Ovary (tissue), 9 donors: ENCODE results near the gene FGGY. TPM values are rescaled to one million over a fixed set of nuclear protein-coding genes. Genes with fewer than 3 reads are reported as not detected.

ENCODE experiments used
- DNase-seq, 5 donors: peaks; one replicate each; pipeline ENCODE4 v3.0.0-alpha.2; 2019 to 2020
- H3K27ac ChIP-seq, 2 donors: fragments of 200-600 bp; one replicate each; pipeline versions ENCODE4 v1.5.1 to v1.8.0; 2019 to 2022
- H3K27me3 ChIP-seq: fragments of 200-600 bp; one replicate; pipeline ENCODE4 v1.8.0; 2022
- H3K36me3 ChIP-seq: fragments of 200-600 bp; sonication (generic); one replicate; pipeline ENCODE4 v1.5.1; 2019
- H3K4me1 ChIP-seq: one replicate; pipeline ENCODE4 v1.8.1; 2013; ENCODE audit warnings: mild to moderate bottlenecking, moderate library complexity; ENCODE audit not compliant: insufficient read depth
- H3K4me3 ChIP-seq: fragments of 200-600 bp; sonication (generic); one replicate; pipeline ENCODE4 v1.5.1; 2017
- H3K9me3 ChIP-seq, 2 donors: fragments of 200-600 bp in 1 of 2; sonication (generic) in 1 of 2; one replicate each; pipeline versions ENCODE4 v1.5.1 to v1.8.1; 2013 to 2019; ENCODE audit warnings: mild to moderate bottlenecking in 1 of 2, moderate library complexity in 1 of 2
- EP300 ChIP-seq: sonication (generic); formaldehyde crosslinking; IDR thresholded peaks from one replicate; pipeline ENCODE4 v1.6.1; 2017; ENCODE audit warnings: antibody characterized with exemption
- POLR2A ChIP-seq: fragments of 450-650 bp; IDR thresholded peaks from one replicate; pipeline ENCODE4 v1.6.1; 2017; ENCODE audit warnings: antibody characterized with exemption, mild to moderate bottlenecking, moderate library complexity
- WGBS, 3 donors: extraction: QIAGEN DNeasy Blood & Tissue Kit in 1 of 3; methylation state at CpG; one replicate each; pipeline versions ENCODE4 v1.1.5 to v1.1.7; 2013 to 2017; 5-methylcytosine and 5-hydroxymethylcytosine counted together
- intact Hi-C, 4 donors: fragments of 100-400 bp; cut with DNase I; formaldehyde crosslinking; loops; one replicate each; pipeline versions ENCODE4 v1.11.0 to v1.15.1; 2022 to 2023
- polyA plus RNA-seq, 2 donors: library from polyadenylated mRNA; stranded (reverse); fragments of 200-250 nt in 1 of 2; fragments of 350-450 nt in 1 of 2; fragmentation: Illumina TruSeq in 1 of 2; extraction: RNeasy Lipid Tissue Mini Kit (QIAGEN cat#74804) in 1 of 2; gene quantifications; one replicate each; pipeline ENCODE4 v1.2.3, GENCODE V29; 2013 to 2014
- total RNA-seq, 7 donors: library from RNA; depleted of rRNA in 2 of 7; stranded (reverse); fragments of >200 nt in 2 of 7; fragmentation: NEBNext Ultra II Directional in 3 of 7; extraction: Animal tissue kit (Norgen Biotek cat#: 25700) in 3 of 7; gene quantifications; one replicate each; pipeline versions ENCODE4 v1.1.0 to v1.2.4, GENCODE V29; 2016 to 2023
- TF ChIP-seq, protein P1 (sequence below), 3 donors: fragments of 450-650 bp in 2 of 3; fragments of 200-600 bp in 1 of 3; IDR thresholded peaks; one replicate each; pipeline versions ENCODE4 v1.5.1 to v1.8.0; 2016 to 2022; ENCODE audit warnings: antibody characterized with exemption in 3 of 3, mild to moderate bottlenecking in 1 of 3
- donor health status: DM: no; HTN: no; CAD: no; lungs with moderate emphysema.
- donor health status: DM: no; HTN: no; CAD: no.
- donor health status: Bipolar disorder and iron deficiency.
- donor health status: DM: yes; HTN: yes; CAD: no.
- donor health status: DM: no; HTN: no; CAD: no.
- donor health status: DM: yes; HTN: yes; CAD: no.

Gene FGGY
- total and polyA plus RNA-seq, 9 donors: 7.9 to 62.0 (median 44.7) TPM

DNA sequence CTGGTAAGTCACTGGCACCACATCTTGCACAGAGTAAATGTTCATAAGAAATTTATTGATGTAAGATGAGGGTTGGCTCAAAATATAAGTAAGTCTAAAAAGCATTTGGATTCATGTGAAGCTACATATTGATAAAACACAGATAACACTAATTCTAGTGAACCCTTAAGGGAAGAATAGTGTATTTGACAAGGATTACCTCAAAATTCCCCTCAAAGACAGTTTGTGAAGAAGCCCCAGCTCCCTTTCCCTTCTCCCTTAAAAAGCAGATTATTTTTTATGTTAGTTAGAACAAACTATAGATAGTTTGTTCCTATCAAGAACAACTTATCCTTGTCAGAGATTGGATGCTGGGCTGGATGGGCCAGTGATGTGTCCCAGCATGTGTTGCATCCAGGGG lies 10.7 kb downstream of the FGGY start:
- TF ChIP-seq, protein P1, sequence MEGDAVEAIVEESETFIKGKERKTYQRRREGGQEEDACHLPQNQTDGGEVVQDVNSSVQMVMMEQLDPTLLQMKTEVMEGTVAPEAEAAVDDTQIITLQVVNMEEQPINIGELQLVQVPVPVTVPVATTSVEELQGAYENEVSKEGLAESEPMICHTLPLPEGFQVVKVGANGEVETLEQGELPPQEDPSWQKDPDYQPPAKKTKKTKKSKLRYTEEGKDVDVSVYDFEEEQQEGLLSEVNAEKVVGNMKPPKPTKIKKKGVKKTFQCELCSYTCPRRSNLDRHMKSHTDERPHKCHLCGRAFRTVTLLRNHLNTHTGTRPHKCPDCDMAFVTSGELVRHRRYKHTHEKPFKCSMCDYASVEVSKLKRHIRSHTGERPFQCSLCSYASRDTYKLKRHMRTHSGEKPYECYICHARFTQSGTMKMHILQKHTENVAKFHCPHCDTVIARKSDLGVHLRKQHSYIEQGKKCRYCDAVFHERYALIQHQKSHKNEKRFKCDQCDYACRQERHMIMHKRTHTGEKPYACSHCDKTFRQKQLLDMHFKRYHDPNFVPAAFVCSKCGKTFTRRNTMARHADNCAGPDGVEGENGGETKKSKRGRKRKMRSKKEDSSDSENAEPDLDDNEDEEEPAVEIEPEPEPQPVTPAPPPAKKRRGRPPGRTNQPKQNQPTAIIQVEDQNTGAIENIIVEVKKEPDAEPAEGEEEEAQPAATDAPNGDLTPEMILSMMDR (IDR thresholded peaks at IDR 0.05): no peak
- no peak for TF ChIP-seq EP300
- TF ChIP-seq POLR2A: no peak
- no peak overlapping the region for H3K27ac ChIP-seq
- intact Hi-C loops: no loop called here

DNA sequence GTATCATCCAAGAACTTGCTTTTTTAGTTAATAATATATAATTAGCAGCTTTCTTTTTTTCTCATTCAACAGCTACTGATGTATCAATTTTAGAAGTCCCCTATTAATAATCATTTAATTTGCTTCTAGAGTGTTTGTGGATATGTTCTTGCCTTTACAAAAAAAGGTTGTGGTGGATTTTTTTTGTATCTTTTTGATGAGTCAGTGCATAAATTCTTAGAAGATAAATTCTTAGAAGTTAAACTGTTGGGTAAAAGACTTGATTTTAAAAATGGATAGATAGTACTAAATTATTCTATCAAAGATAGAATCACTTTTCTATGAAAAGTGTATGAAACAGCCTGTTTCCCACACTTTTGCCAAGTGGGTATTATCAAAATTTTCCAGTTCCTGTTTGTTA lies 11.9 kb downstream of the FGGY start:
- intact Hi-C loops: no loop called here
- TF ChIP-seq, protein P1 (IDR thresholded peaks at IDR 0.05): no peak
- TF ChIP-seq POLR2A: no peak
- no peak for TF ChIP-seq EP300

More for the DNA sequence above, 10.7 kb downstream of the FGGY start:
- DNase-seq: no peak
- H3K36me3 ChIP-seq: no peaks in the 10 kb centered on the region
- H3K27me3 ChIP-seq: no peaks in the 10 kb centered on the region
- no peak overlapping the region for H3K4me3 ChIP-seq
- H3K9me3 ChIP-seq: no peaks in the 10 kb centered on the region
- H3K4me1 ChIP-seq: peaks cover 3% of the 10 kb centered on the region

DNA sequence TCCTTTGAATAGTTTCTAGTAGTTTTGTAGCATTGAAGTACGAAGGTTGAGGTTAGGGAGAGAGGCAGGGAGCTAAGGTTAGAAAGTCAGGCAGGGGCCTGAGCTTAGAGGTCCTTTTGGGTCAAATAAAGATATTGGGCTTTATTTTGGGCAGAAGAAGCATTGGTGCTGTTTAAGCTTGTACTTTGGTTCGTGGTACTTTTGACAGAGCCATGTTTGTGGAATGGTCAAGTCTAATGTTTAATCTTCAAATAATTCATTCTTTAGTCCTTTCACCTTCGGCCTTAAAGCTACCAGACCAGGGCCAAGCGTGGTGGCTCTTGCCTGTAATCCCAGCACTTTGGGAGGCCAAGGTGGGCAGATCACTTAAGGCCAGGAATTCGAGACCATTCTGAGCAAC lies 12.5 kb downstream of the FGGY start:
- no peaks in the 10 kb centered on the region for H3K27me3 ChIP-seq
- H3K4me3 ChIP-seq: no peak overlapping the region
- H3K4me1 ChIP-seq: peaks cover 3% of the 10 kb centered on the region
- DNase-seq: no peak
- no peaks in the 10 kb centered on the region for H3K9me3 ChIP-seq
- no peaks in the 10 kb centered on the region for H3K36me3 ChIP-seq
- intact Hi-C loops: no loop called here
- TF ChIP-seq, protein P1 (IDR thresholded peaks at IDR 0.05): no peak
- TF ChIP-seq POLR2A: no peak
- TF ChIP-seq EP300: no peak
- WGBS, 3 donors: 96 to 98% (median 97%) methylated on average over 5 of the region's 5 CpGs
- H3K27ac ChIP-seq: no peak overlapping the region

More for the DNA sequence above, 11.9 kb downstream of the FGGY start:
- Histone ChIP-seq H3K27me3 (no peaks in the 10 kb centered on the region), H3K9me3 (no peaks in the 10 kb centered on the region), H3K4me1 (peaks cover 3% of the 10 kb centered on the region), H3K4me3 (no peak overlapping the region), H3K27ac (no peak overlapping the region), H3K36me3 (no peaks in the 10 kb centered on the region)
- no peak for DNase-seq

DNA sequence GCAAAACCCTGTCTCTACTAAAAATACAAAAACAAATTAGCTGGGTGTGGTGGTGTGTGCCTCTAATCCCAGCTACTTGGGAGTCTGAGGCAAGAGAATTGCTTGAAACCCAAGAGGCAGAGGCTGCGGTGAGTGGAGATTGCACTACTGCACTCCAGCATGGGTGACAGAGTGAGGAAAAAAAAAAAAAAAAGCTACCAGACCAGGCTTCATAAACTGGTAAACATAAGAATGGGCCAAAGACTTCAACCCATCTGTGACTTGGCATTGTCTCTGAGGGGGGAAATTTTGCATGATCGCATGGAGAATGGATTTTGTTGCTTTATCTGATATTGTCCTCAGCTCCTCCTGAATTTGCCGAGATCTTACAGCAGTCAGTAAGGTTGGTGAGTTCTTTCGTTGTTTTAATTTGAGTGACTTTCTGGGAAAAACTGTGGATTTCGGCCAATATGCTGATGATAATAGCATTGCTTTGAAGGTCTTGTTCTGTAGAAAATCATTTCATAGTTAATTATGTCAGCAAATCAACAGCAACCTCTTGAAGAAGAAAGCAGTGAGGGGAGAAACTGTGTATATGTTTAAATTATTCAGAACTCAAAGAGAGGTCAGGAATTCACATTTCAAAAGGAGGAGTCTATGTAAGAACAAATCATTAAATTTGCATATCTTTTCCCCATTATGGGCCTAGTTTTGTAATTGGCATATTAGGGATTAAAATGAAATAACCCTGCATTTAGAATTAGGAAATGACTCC lies 13.1 kb downstream of the FGGY start:
- Histone ChIP-seq H3K4me3 (no peak overlapping the region), H3K9me3 (no peaks in the 10 kb centered on the region), H3K4me1 (peaks cover 3% of the 10 kb centered on the region), H3K27me3 (no peaks in the 10 kb centered on the region), H3K27ac (no peak overlapping the region), H3K36me3 (no peaks in the 10 kb centered on the region)
- TF ChIP-seq EP300: no peak
- TF ChIP-seq, protein P1 (IDR thresholded peaks at IDR 0.05): no peak
- TF ChIP-seq POLR2A: no peak
- DNase-seq: no peak
- 43 to 63% (median 46%) methylated on average over 5 of the region's 5 CpGs for WGBS, 3 donors
- intact Hi-C loops: no loop called here
